HG03060 (cell line): Measurements from ENCODE around the gene ITM2B.
A peak's percentile ranks its signal among the peaks of the same experiment; 100 is the strongest.
"Not testable (repeated sequence)": the region's sequence is repeated elsewhere in the genome, so short reads cannot be mapped to it uniquely, and the experiment has no call there.

Source experiments
- ATAC-seq: cut with Tn5 transposase; IDR thresholded peaks from one replicate; pipeline ENCODE4 v1.9.1; 2021; ENCODE audit warnings: low read depth, moderate number of reproducible peaks; ENCODE audit not compliant: unreplicated experiment

ITM2B gene

GRCh38 chr13:48222358-48223301 lies 10.4 kb upstream of the ITM2B start:
- ATAC-seq: no peak

- ATAC-seq: no peak
These were observed 8.3 kb upstream of the ITM2B start for GRCh38 chr13:48224701-48225100.

DNA sequence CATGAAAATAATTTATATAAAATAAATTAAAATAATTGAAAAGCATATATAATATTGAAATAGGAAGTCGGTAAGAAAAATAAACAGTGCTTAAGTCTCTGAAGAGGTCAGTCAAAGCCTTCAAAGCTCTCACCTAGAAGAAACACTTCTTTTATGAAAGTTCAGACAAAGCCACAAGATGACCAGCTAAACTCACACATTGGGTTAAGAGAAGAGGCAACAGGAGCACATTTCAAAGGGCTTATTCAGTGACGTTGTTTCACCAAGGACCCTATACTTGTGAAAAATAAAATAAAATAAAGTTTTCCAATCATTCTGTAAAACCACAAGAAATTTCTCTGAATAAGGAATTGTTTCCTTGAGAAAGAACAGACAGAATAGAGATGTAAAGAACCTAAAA lies 2.5 kb upstream of the ITM2B start:
- ATAC-seq: no peak

DNA sequence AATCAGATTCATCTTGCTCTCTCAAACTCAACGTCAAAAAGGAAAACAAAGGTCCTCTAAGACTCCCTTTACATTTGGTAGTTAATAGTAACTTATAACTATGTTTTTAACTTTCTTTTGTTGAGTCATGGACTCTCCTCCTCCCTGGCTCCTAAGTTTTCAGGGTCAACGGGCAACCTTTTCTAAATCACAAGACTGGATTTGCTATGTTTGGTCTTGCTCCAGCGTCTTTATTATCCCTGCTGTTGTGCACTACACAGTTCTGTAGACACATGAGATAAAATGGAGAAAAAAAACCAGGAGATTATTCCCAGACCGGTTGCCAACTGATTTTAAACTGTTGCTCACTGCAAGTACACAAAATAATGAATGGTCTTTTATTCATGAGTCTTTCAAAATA lies 1.9 kb upstream of the ITM2B start:
- ATAC-seq: no peak

GRCh38 chr13:48231933-48232332 lies 1.1 kb upstream of the ITM2B start:
- no peak for ATAC-seq

DNA sequence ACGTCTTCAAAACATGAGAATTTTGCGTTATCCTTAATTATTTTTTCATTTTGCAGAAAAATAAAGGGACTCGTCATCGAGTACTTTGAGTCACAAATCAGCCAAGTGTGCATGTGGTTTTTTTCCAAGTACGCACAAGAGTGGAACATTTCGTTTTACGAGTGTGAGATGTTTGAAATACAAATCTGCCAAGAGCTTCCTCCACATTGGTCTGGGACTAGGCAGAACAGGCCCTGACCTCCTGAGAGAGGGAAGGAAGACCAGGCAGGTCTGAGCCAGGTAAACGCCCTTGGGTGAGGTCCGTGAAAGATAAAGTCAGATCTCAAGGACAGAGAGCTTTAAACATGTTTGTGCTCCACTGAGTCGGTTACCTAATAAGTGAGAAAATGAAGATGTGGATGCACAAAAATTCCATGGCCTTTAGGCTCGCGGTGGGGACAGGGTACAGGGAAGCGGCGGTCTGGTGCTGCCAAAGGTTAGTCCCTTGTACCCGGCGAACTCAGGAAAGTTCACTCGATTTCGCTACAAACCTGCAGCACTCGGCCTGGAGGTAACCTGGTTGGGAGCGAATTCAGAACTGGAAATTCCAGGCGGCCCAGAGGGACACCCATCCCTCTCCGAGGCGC lies 473 bp upstream of the ITM2B start:
- ATAC-seq: no peak

- ATAC-seq: no peak
These were observed 983 bp downstream of the ITM2B start for GRCh38 chr13:48233889-48234488.

- ATAC-seq: peak; percentile 76
These were observed 1.7 kb downstream of the ITM2B start for GRCh38 chr13:48234566-48235340.

DNA sequence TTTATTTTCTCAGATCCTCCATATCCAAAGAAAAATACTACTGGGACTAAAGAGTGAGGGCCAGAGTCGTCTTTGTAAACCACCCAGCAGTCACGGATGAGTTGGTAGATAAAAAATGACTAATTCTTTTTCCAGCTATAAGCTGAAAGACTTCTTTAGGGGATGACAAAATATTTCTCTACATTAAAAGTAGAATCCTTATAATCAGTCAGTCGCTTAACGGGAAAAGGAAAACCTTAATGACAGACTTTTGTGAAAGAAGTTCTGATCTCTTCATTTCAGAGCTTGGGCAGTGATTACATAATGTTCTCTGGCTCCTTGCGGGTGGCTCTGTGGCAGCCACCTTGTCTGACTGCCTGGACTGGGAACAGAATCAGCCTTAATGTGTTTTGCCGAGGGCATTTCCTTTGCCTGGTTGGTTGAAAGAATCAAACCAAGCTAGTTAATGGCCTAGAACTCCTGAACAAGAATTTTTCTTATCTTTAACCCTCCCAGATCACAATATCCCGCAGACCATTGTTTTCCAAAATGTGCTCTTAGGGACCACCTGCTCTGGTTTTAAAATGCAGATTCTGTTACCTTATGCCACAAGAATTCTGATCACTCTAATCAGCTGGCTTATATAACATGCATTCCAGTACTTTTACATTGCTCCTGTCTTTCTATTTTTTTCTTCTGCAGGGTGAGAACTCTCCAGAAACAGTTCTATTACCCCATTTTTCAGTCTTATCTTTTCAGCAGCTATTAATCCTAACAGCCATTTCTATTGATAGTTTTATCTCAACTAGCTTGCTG lies 2.5 kb downstream of the ITM2B start:
- no peak for ATAC-seq

DNA sequence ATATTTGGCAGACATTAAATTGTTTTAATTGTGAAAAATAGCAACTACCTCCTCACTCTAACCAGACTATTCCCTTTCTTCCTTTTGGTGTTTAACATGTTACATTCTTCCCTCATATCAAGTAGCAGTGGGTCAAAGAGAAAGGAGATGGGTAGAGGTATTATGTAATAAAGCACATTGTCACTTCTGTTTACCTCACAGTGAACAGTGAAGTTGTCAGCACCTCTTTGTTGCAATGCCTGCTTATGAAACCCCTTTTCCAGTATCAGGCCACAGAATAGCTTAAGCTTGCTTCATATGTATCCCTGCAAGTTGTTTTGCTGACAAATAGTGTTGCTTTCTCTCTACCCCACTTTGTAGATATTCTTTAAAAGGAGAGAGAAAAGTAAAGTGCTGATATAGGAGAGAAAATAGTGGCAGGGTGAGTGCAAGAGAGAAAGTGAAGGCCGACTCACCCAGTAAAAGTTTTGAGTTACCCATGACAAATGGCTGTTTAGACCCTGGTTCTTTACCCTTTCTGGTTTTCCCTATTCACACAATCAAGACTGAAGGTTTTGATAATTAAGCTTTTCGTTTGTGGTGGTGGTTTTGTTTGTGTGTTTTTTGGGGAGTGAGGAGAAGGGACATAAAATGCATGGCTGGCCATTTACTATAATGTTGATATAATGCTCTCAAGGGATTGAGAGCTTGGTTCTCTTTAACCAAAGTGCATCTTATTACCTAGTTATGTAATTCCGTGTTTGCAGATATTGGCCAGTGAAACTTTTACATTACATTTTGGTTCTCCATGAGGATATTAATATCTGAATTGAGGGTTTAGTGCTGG lies 3.7 kb downstream of the ITM2B start:
- ATAC-seq: no peak

DNA sequence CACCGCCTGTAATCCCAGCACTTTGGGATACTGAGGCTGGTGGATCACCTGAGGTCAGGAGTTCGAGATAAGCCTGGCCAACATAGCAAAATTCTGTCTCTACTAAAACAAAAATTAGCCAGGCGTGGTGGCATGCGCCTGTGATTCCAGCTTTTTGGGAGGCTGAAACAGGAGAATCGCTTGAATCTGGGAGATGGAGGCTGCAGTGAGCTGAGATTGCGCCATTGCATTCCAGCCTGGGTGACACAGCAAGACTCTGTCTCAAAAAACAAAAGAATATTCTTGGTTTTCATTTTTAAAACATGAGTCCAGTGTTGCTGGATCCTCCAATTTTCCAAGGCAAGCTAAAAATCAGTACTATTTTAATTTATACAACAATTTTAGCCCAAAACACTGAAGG lies 6.4 kb downstream of the ITM2B start:
- ATAC-seq: not testable (repeated sequence)

GRCh38 chr13:48241651-48242050 lies 8.6 kb downstream of the ITM2B start:
- ATAC-seq: no peak

GRCh38 chr13:48242677-48243076 lies 9.7 kb downstream of the ITM2B start:
- ATAC-seq: no peak

GRCh38 chr13:48244159-48244558 lies 11.2 kb downstream of the ITM2B start:
- no peak for ATAC-seq

DNA sequence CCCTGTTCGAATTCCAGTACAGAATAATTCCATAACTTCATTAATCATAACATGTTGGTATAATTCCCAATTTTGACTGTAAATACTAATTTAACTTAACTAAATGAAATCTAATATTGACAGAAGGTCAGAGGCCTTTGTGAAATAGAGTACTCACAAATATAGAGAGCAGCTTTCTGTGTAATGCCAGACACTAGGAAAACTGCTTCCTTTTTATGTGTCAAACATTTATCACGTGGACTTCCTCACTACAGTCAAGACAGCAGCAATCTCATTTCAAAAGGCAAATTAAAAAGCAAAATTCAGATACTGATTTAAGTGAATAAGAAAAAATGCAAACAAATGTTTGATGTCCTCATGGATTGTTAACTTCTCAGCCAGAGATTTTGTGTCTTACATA lies 13.1 kb downstream of the ITM2B start:
- no peak for ATAC-seq

DNA sequence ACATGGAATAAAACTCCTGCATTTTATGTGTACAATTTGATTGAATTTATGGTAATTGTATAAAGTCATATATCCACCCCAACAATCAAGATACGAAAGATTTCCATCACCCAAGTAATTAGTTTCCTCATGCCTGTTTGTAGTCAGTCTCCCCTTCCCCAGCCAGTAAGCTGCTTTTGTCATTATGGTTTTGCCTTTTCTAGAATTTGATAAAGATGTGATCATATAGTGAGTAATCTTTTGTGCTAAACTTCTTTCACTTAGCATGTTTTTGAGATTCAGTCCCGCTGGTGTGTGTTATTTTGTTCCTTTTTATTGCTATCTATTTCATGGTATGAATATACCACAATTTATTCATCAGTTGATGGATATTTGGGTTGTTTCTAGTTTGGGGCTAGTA lies 16.0 kb downstream of the ITM2B start:
- ATAC-seq: no peak

DNA sequence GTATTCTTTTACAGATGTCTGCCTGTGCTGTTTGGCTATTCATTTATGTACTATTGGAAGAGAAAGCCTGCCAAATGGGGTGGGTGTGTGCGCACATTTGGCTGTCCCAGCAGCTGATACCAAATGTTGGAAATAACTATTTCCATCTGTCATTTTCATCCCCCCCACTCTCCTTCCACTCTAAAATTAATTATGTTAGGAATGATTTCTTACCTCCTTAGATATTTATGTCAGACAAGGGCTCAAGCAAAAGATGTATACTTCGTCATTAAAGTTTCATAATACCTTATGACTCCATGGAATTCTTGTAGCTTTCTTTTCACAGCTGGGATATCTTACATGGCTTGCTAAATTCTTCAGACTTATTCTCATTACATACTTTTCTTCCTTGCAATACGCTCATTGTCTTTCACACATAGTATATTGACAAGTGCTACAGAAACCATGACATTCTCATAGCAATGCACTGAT lies 18.6 kb downstream of the ITM2B start:
- ATAC-seq: no peak

DNA sequence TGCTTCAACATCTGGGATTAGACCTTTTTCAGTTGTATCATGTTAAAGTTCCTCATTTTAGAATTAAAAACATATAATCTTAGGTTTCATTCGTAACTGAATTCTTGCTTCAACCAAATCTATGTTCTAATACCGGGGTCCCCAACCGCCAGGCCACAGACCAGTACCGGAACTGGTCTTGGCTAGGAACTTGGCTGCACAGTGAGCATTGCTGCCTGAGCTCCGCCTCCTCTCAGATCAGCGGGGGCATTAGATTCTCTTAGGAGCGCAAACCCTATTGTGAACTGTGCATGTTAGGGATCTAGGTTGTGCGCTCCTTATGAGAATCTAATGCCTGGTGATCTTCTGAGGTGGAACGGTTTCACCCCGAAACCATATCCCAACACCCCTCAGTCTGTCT lies 19.2 kb downstream of the ITM2B start:
- ATAC-seq: no peak

- no peak for ATAC-seq
These were observed 20.8 kb downstream of the ITM2B start for GRCh38 chr13:48253849-48254248.
